ENCODE results near the gene SCMH1. TPM values are rescaled to one million over a fixed set of nuclear protein-coding genes. Genes with fewer than 3 reads are reported as not detected.

SCMH1 gene
- polyA plus RNA-seq, 1 of the 3 experiments (the other 2 are of a cell fraction): 38.5 TPM

- peaks cover 23% of the 10 kb centered on the region for H3F3A ChIP-seq (replicated peaks; ENCODE audit: insufficient read depth)
- peaks cover 32% of the 10 kb centered on the region for H4K20me1 ChIP-seq (ENCODE audit: insufficient read depth)
- no peaks in the 10 kb centered on the region for H3K27me3 ChIP-seq (ENCODE audit: insufficient read depth)
- H2AFZ ChIP-seq (ENCODE audit: low read depth): no peak overlapping the region
- no peaks in the 10 kb centered on the region for H3K9me3 ChIP-seq
- no peak overlapping the region for H3K9ac ChIP-seq
- POLR2A ChIA-PET: no interaction called here
- H3K27ac ChIP-seq (ENCODE audit: low read depth in 2 of 2, low read length in 1 of 2): no peak overlapping the region
- no peak overlapping the region for H3K4me2 ChIP-seq
- no peak overlapping the region for H3K4me3 ChIP-seq (ENCODE audit: low read depth in 2 of 2, low read length in 1 of 2)
- CTCF ChIA-PET: no interaction called here
- TF ChIP-seq, protein P1, sequence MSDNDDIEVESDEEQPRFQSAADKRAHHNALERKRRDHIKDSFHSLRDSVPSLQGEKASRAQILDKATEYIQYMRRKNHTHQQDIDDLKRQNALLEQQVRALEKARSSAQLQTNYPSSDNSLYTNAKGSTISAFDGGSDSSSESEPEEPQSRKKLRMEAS (IDR thresholded peaks at IDR 0.05; ENCODE audit: low read depth): no peak
- TF ChIP-seq SMC3 (IDR thresholded peaks at IDR 0.05; ENCODE audit: low read depth, low read length): no peak
- no peak for TF ChIP-seq EZH2phosphoT487 (IDR thresholded peaks at IDR 0.05; ENCODE audit: borderline replicate concordance, low read depth)
- TF ChIP-seq TAF1 (IDR thresholded peaks at IDR 0.05; ENCODE audit: borderline replicate concordance, low read depth, low read length): no peak
- no peak for TF ChIP-seq SIN3A (IDR thresholded peaks at IDR 0.05; ENCODE audit: borderline replicate concordance, low read depth, low read length)
- WGBS (ENCODE audit: low lambda C conversion rate): 92% methylated on average over 6 of the region's 9 CpGs
- peaks cover 0 to 18% of the 10 kb centered on the region in 2 experiments for H3K4me1 ChIP-seq (ENCODE audit: control insufficient read depth in 1 of 2, insufficient read depth in 2 of 2, low read depth in 1 of 2, low read length in 1 of 2)
- H3K36me3 ChIP-seq (replicated peaks in 1 of 2; ENCODE audit: control insufficient read depth in 1 of 2, insufficient read depth in 2 of 2, low read length in 1 of 2): peaks cover 81 to 87% of the 10 kb centered on the region in 2 experiments
- H3K79me2 ChIP-seq (ENCODE audit: insufficient read depth): peaks cover 84% of the 10 kb centered on the region
- H3K9me2 ChIP-seq: no peaks in the 10 kb centered on the region
- no peak for DNase-seq
These were observed 254.4 kb downstream of the SCMH1 start for GRCh38 chr1:40987439-40988276.

DNA sequence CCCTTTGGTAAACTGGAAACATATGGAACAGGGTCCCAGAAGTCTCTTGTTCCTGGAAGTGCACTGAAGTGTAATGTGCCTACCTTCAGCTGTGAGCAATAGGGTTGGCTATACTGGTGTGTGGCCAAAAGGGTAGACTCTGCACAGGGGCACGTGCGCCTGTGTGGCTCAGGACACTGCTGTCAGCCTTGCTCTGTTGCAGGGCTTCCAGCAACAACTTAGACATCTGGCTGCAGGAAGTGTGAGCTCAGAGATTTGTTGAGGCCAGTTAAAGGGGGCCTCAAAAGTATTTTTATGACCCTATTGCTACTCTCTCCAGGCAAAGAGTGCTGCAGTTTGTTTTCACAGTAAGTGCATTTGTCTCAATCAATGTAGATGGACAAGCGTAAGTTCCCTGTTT is 255.2 kb downstream of the SCMH1 start:
- Histone ChIP-seq H3K4me3 (ENCODE audit: low read depth in 2 of 2, low read length in 1 of 2) (no peak overlapping the region), H3K79me2 (ENCODE audit: insufficient read depth) (peaks cover 87% of the 10 kb centered on the region), H3K27me3 (ENCODE audit: insufficient read depth) (no peaks in the 10 kb centered on the region), H3F3A (replicated peaks; ENCODE audit: insufficient read depth) (peaks cover 23% of the 10 kb centered on the region), H3K4me2 (no peak overlapping the region), H3K4me1 (ENCODE audit: control insufficient read depth in 1 of 2, insufficient read depth in 2 of 2, low read depth in 1 of 2, low read length in 1 of 2) (peaks cover 1 to 25% of the 10 kb centered on the region in 2 experiments), H2AFZ (ENCODE audit: low read depth) (no peak overlapping the region), H3K9me2 (no peaks in the 10 kb centered on the region), H3K27ac (ENCODE audit: low read depth in 2 of 2, low read length in 1 of 2) (no peak overlapping the region), H4K20me1 (ENCODE audit: insufficient read depth) (peaks cover 39% of the 10 kb centered on the region), H3K36me3 (replicated peaks in 1 of 2; ENCODE audit: control insufficient read depth in 1 of 2, insufficient read depth in 2 of 2, low read length in 1 of 2) (peaks cover 74 to 82% of the 10 kb centered on the region in 2 experiments), H3K9ac (no peak overlapping the region), H3K9me3 (no peaks in the 10 kb centered on the region)
- DNase-seq: no peak
- ChIA-PET CTCF (interaction anchor here (1.1 kb wide), 1 partner anchor 11 kb away, joined by 3 read pairs; no protein-coding TSS in a partner anchor), POLR2A (no interaction called here)
- TF ChIP-seq GATA2 (CRISPR knock-in tag; IDR thresholded peaks at IDR 0.05): no peak
- TF ChIP-seq, protein P2, sequence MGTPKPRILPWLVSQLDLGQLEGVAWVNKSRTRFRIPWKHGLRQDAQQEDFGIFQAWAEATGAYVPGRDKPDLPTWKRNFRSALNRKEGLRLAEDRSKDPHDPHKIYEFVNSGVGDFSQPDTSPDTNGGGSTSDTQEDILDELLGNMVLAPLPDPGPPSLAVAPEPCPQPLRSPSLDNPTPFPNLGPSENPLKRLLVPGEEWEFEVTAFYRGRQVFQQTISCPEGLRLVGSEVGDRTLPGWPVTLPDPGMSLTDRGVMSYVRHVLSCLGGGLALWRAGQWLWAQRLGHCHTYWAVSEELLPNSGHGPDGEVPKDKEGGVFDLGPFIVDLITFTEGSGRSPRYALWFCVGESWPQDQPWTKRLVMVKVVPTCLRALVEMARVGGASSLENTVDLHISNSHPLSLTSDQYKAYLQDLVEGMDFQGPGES (IDR thresholded peaks at IDR 0.05; ENCODE audit: low read depth, low read length): no peak
- 88% methylated on average over 2 of the region's 3 CpGs for WGBS (ENCODE audit: low lambda C conversion rate)

GRCh38 chr1:40986328-40986783 is 255.8 kb downstream of the SCMH1 start:
- H3K4me2 ChIP-seq: no peak overlapping the region
- peaks cover 68 to 76% of the 10 kb centered on the region in 2 experiments for H3K36me3 ChIP-seq (replicated peaks in 1 of 2; ENCODE audit: control insufficient read depth in 1 of 2, insufficient read depth in 2 of 2, low read length in 1 of 2)
- no peak for TF ChIP-seq MEF2A (IDR thresholded peaks at IDR 0.05; ENCODE audit: borderline replicate concordance, low read depth)
- TF ChIP-seq FOXM1 (IDR thresholded peaks at IDR 0.05; ENCODE audit: low read depth): no peak
- TF ChIP-seq, protein P3, sequence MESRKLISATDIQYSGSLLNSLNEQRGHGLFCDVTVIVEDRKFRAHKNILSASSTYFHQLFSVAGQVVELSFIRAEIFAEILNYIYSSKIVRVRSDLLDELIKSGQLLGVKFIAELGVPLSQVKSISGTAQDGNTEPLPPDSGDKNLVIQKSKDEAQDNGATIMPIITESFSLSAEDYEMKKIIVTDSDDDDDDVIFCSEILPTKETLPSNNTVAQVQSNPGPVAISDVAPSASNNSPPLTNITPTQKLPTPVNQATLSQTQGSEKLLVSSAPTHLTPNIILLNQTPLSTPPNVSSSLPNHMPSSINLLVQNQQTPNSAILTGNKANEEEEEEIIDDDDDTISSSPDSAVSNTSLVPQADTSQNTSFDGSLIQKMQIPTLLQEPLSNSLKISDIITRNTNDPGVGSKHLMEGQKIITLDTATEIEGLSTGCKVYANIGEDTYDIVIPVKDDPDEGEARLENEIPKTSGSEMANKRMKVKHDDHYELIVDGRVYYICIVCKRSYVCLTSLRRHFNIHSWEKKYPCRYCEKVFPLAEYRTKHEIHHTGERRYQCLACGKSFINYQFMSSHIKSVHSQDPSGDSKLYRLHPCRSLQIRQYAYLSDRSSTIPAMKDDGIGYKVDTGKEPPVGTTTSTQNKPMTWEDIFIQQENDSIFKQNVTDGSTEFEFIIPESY (IDR thresholded peaks at IDR 0.05; ENCODE audit: borderline replicate concordance, low read depth): no peak
- no peak for TF ChIP-seq EP300 (IDR thresholded peaks at IDR 0.05; ENCODE audit: borderline replicate concordance in 1 of 2, low read depth in 1 of 2, low read length in 1 of 2)
- no peak for TF ChIP-seq GABPA (IDR thresholded peaks at IDR 0.05; ENCODE audit: low read depth)
- TF ChIP-seq ELF1 (IDR thresholded peaks at IDR 0.05): no peak
- TF ChIP-seq RFX5 (IDR thresholded peaks at IDR 0.05; ENCODE audit: low read length): no peak
- no peak for TF ChIP-seq FOXJ3 (CRISPR knock-in tag; IDR thresholded peaks at IDR 0.05)
- no peak for TF ChIP-seq TCF12 (IDR thresholded peaks at IDR 0.05)
- TF ChIP-seq, protein P2 (IDR thresholded peaks at IDR 0.05; ENCODE audit: low read depth, low read length): no peak
- TF ChIP-seq RAD21 (IDR thresholded peaks at IDR 0.05; ENCODE audit: low read length): no peak

More at GRCh38 chr1:40986328-40986783, 255.8 kb downstream of the SCMH1 start:
- H3K4me3 ChIP-seq (ENCODE audit: low read depth in 2 of 2, low read length in 1 of 2): no peak overlapping the region
- no peak overlapping the region for H3K27ac ChIP-seq (ENCODE audit: low read depth in 2 of 2, low read length in 1 of 2)
- ChIA-PET POLR2A (interaction anchor here (0.5 kb wide), 1 partner anchor 1787 kb away, joined by 3 read pairs; no protein-coding TSS in a partner anchor), CTCF (interaction anchor here (1.1 kb wide), 1 partner anchor 12 kb away, joined by 3 read pairs; no protein-coding TSS in a partner anchor)
- H3F3A ChIP-seq (replicated peaks; ENCODE audit: insufficient read depth): peaks cover 23% of the 10 kb centered on the region
- WGBS (ENCODE audit: low lambda C conversion rate): 94% methylated on average over 10 of the region's 10 CpGs
- no peak for DNase-seq
- H3K4me1 ChIP-seq (ENCODE audit: control insufficient read depth in 1 of 2, insufficient read depth in 2 of 2, low read depth in 1 of 2, low read length in 1 of 2): peaks cover 7 to 31% of the 10 kb centered on the region in 2 experiments
- H2AFZ ChIP-seq (ENCODE audit: low read depth): no peak overlapping the region
- H3K27me3 ChIP-seq (ENCODE audit: insufficient read depth): no peaks in the 10 kb centered on the region
- H4K20me1 ChIP-seq (ENCODE audit: insufficient read depth): peaks cover 44% of the 10 kb centered on the region
- H3K9me3 ChIP-seq: no peaks in the 10 kb centered on the region
- no peaks in the 10 kb centered on the region for H3K9me2 ChIP-seq
- peaks cover 89% of the 10 kb centered on the region for H3K79me2 ChIP-seq (ENCODE audit: insufficient read depth)
- no peak overlapping the region for H3K9ac ChIP-seq

Measured in SK-N-SH (cell line).